Stomach (tissue), 9 donors: Measurements from ENCODE around the gene RNASE11. TPM values are rescaled to one million over a fixed set of nuclear protein-coding genes. Genes with fewer than 3 reads are reported as not detected.

Source experiments
- DNase-seq, 2 donors: peaks; one replicate each; pipeline versions ENCODE4 v3.0.0 to v3.0.0-alpha.2; 2013 to 2019
- H3K27ac ChIP-seq, 5 donors: fragments of 200-600 bp in 4 of 5; sonication (generic) in 4 of 5; one replicate each; pipeline ENCODE4 v1.5.1; 2013 to 2019; ENCODE audit warnings: mild to moderate bottlenecking in 1 of 5, moderate library complexity in 1 of 5
- H3K27me3 ChIP-seq, 3 donors: fragments of 200-600 bp; sonication (generic); one replicate each; pipeline ENCODE4 v1.5.1; 2017 to 2019; ENCODE audit warnings: mixed run types in 1 of 3
- H3K36me3 ChIP-seq, 4 donors: fragments of 200-600 bp; sonication (generic); 1 replicate in 3 of 4; 2 replicates in 1 of 4; pipeline ENCODE4 v1.5.1; 2016 to 2019
- H3K4me1 ChIP-seq, 4 donors: fragments of 200-600 bp; sonication (generic); one replicate each; pipeline ENCODE4 v1.5.1; 2016 to 2019
- H3K4me3 ChIP-seq, 4 donors: fragments of 200-600 bp; sonication (generic) in 3 of 4; one replicate each; pipeline ENCODE4 v1.5.1; 2016 to 2019; ENCODE audit warnings: mild to moderate bottlenecking in 1 of 4
- H3K9me3 ChIP-seq, 4 donors: fragments of 200-600 bp; sonication (generic); one replicate each; pipeline ENCODE4 v1.5.1; 2016 to 2019
- EP300 ChIP-seq: sonication (generic); formaldehyde crosslinking; IDR thresholded peaks from one replicate; pipeline ENCODE4 v1.6.1; 2017; ENCODE audit warnings: antibody characterized with exemption
- POLR2A ChIP-seq, 4 donors: fragments of 450-650 bp; IDR thresholded peaks; one replicate each; pipeline ENCODE4 v1.6.1; 2016; ENCODE audit warnings: antibody characterized with exemption in 4 of 4, control low read depth in 2 of 4, mild to moderate bottlenecking in 1 of 4, moderate library complexity in 1 of 4
- POLR2AphosphoS5 ChIP-seq, 3 donors: sonication (generic); formaldehyde crosslinking; IDR thresholded peaks; one replicate each; pipeline ENCODE4 v1.6.1; 2016; ENCODE audit warnings: antibody characterized with exemption in 3 of 3
- WGBS, 5 donors: extraction: QIAGEN DNeasy Blood & Tissue Kit in 3 of 5; methylation state at CpG; one replicate each; pipeline versions ENCODE4 v1.1.5 to v1.1.7; 2013 to 2018; 5-methylcytosine and 5-hydroxymethylcytosine counted together
- intact Hi-C: fragments of 100-400 bp; cut with DNase I; formaldehyde crosslinking; loops from one replicate; pipeline ENCODE4 v1.15.1; 2023; ENCODE audit warnings: low total_unique reads
- polyA plus RNA-seq, 3 donors: library from polyadenylated mRNA; stranded (reverse); fragments of 200-250 nt; gene quantifications; one replicate each; pipeline ENCODE4 v1.2.3, GENCODE V29; 2013
- total RNA-seq, 5 donors: library from RNA; depleted of rRNA; stranded (reverse); fragments of >200 nt; gene quantifications; one replicate each; pipeline versions ENCODE4 v1.1.0 to v1.2.3, GENCODE V29; 2014 to 2016
- TF ChIP-seq, protein P1 (sequence below), 7 experiments: fragments of 450-650 bp in 4 of 7; fragments of 200-600 bp in 3 of 7; sonication (generic) in 3 of 7; IDR thresholded peaks; one replicate each; pipeline ENCODE4 v1.5.1; 2016 to 2019; ENCODE audit warnings: antibody characterized with exemption in 7 of 7, control low read depth in 2 of 7, mild to moderate bottlenecking in 1 of 7
- donor health status: healthy with polysubstance abuse.
- donor health status: Bipolar disorder and iron deficiency.
- donor health status: healthy.

RNASE11 gene
- total and polyA plus RNA-seq, 8 donors: not detected

DNA sequence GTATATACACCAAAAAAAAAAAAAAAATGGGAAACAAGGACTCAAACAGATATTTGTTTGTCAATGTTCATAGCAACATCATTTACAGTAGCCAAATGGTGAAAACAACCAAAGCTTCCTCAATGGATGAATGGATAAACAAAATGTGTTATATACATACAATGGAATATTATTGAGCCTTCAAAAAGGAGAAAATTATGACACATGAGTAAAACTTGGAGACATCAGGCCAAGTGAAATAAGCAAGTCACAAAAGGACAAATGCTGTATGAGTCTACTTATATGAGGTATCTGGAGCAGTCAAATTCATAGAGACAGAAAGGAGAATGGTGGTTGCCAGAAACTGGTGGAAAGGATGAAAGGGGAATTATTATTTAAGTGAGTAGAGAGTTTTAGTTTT is 34.8 kb downstream of the RNASE11 start:
- Histone ChIP-seq H3K4me3 (no peak overlapping the region), H3K27ac (no peak overlapping the region), H3K36me3 (no peaks in the 10 kb centered on the region), H3K27me3 (no peaks in the 10 kb centered on the region), H3K4me1 (no peaks in the 10 kb centered on the region), H3K9me3 (no peaks in the 10 kb centered on the region)
- no peak for DNase-seq
- TF ChIP-seq, protein P1, sequence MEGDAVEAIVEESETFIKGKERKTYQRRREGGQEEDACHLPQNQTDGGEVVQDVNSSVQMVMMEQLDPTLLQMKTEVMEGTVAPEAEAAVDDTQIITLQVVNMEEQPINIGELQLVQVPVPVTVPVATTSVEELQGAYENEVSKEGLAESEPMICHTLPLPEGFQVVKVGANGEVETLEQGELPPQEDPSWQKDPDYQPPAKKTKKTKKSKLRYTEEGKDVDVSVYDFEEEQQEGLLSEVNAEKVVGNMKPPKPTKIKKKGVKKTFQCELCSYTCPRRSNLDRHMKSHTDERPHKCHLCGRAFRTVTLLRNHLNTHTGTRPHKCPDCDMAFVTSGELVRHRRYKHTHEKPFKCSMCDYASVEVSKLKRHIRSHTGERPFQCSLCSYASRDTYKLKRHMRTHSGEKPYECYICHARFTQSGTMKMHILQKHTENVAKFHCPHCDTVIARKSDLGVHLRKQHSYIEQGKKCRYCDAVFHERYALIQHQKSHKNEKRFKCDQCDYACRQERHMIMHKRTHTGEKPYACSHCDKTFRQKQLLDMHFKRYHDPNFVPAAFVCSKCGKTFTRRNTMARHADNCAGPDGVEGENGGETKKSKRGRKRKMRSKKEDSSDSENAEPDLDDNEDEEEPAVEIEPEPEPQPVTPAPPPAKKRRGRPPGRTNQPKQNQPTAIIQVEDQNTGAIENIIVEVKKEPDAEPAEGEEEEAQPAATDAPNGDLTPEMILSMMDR (IDR thresholded peaks at IDR 0.05): no peak
- no peak for TF ChIP-seq POLR2AphosphoS5 (IDR thresholded peaks at IDR 0.05)
- no peak for TF ChIP-seq EP300
- TF ChIP-seq POLR2A (IDR thresholded peaks at IDR 0.05): no peak
- intact Hi-C loops: no loop called here

DNA sequence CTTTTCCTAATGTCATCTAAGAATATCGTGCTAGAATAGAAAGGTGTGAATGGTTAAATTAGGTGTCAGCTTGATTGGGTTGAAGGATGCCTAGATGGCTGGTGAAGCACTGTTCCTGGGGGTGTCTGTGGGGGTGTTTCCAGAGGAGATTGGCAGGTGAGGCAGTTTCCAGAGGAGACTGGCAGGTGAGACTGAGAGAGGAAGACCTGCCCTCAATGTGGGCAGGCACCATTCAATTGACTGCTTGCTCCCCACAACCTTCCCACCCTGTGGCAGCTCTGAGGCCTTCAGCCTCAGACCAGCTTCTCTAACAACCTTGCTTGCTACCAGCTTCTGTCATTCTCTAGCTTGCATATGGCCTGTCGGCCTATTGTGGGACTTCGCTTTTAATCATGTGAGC is 36.2 kb downstream of the RNASE11 start:
- Histone ChIP-seq H3K36me3 (no peaks in the 10 kb centered on the region), H3K9me3 (no peaks in the 10 kb centered on the region), H3K4me1 (no peaks in the 10 kb centered on the region), H3K27ac (no peak overlapping the region), H3K27me3 (no peaks in the 10 kb centered on the region), H3K4me3 (no peak overlapping the region)
- 85 to 99% (median 96%) methylated on average over 3 of the region's 3 CpGs for WGBS, 5 donors
- no peak for DNase-seq
- intact Hi-C loops: no loop called here
- TF ChIP-seq, protein P1 (IDR thresholded peaks at IDR 0.05): no peak
- TF ChIP-seq POLR2A (IDR thresholded peaks at IDR 0.05) (no peak), EP300 (no peak), POLR2AphosphoS5 (IDR thresholded peaks at IDR 0.05) (no peak)

DNA sequence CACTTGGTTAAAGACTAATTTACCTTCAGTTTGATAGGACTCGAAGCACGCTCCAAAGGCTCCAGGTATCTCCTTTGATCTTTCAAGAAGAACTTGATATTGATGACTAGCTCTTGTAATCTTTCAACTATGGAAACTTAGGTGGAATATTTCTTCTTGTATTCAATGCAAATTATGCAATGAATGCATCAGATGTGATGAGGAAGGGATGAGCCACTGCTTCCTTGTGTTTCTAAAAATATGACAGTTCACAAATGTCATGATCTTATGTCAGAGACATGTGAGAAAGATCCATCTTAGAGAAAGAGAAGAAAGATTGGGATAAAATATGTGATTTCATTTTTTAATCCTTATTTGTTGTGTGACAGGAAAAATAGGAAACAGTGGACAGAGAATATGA is 36.9 kb downstream of the RNASE11 start:
- Histone ChIP-seq H3K9me3 (no peaks in the 10 kb centered on the region), H3K27ac (no peak overlapping the region), H3K27me3 (no peaks in the 10 kb centered on the region), H3K4me1 (no peaks in the 10 kb centered on the region), H3K36me3 (no peaks in the 10 kb centered on the region), H3K4me3 (no peak overlapping the region)
- intact Hi-C loops: no loop called here
- TF ChIP-seq POLR2AphosphoS5 (IDR thresholded peaks at IDR 0.05) (no peak), POLR2A (IDR thresholded peaks at IDR 0.05) (no peak), EP300 (no peak)
- TF ChIP-seq, protein P1 (IDR thresholded peaks at IDR 0.05): no peak
- WGBS, 5 donors: 91 to 97% (median 93%) methylated on average over 2 of the region's 2 CpGs
- no peak for DNase-seq

DNA sequence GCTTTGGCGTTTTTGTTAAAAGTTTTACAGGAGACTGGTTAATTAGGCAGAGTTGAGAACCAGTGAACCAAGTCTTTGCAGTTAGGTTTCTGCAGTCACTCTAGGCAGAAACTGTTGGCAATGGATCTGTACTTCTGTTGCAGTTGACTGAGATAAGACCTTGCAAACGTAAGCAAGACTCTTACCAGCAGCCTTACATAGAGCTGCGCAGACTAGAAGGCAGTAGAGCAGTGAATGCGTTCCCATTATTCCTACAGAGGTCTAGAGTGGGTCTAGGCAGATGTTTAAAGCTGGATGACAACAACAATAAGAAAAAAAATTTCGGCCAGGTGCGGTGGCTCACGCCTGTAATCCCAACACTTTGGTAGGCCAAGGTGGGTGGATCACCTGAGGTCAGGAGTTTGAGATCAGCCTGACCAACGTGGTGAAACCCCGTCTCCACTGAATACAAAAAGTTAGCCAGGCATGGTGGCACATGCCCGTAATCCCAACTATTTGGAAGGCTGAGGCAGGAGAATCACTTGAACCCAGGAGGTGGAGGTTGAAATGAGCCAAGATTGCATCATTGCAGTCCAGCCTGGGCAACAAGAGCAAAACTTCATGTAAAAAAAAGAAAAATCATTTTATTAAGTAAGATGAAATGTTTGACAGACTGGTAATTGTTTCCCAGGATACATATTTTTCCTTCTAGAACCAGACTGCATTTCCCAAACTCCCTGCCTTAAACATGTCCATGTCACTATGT is 39.2 kb downstream of the RNASE11 start:
- intact Hi-C loops: no loop called here
- Histone ChIP-seq H3K27ac (no peak overlapping the region), H3K4me3 (no peak overlapping the region), H3K27me3 (no peaks in the 10 kb centered on the region), H3K9me3 (no peaks in the 10 kb centered on the region), H3K36me3 (no peaks in the 10 kb centered on the region), H3K4me1 (no peaks in the 10 kb centered on the region)
- WGBS, 5 donors: 86 to 89% (median 88%) methylated on average over 10 of the region's 10 CpGs
- no peak for DNase-seq
- TF ChIP-seq, protein P1 (IDR thresholded peaks at IDR 0.05): no peak
- TF ChIP-seq POLR2AphosphoS5 (IDR thresholded peaks at IDR 0.05): no peak
- TF ChIP-seq POLR2A (IDR thresholded peaks at IDR 0.05): no peak
- no peak for TF ChIP-seq EP300
